IMR-90 (cell line): ENCODE data around the gene IGF1R. TPM values are rescaled to one million over a fixed set of nuclear protein-coding genes. Genes with fewer than 3 reads are reported as not detected.

Experiments used
- ATAC-seq: fragments of 200-7000 bp; cut with Tn5 transposase; 2 replicates; pipeline ENCODE4 v1.9.1; 2020; ENCODE audit warnings: low read depth, mild to moderate bottlenecking, moderate library complexity
- BruUV-seq: library from RNA; stranded (reverse); fragments of 400-500 nt; replicated peaks from 2 replicates; lab custom pipeline; 2021; lab: Mats Ljungman, UMichigan
- CTCF ChIA-PET: fragments of 300-600 bp; formaldehyde crosslinking; extraction: SDS; loops from one replicate; lab custom pipeline; 2021; ENCODE audit warnings: antibody characterized with exemption; lab: Yijun Ruan, JAX
- POLR2A ChIA-PET: fragments of 300-600 bp; sonication (Branson Sonifier 250); formaldehyde crosslinking; loops from one replicate; lab custom pipeline; 2022; ENCODE audit warnings: antibody characterized with exemption; ENCODE audit not compliant: unreplicated experiment; lab: Charles Lee
- DNase-seq: peaks from one replicate; pipeline ENCODE4 v3.0.0; 2013
- H2AFZ ChIP-seq: replicated peaks from 2 replicates; pipeline ENCODE3; 2013; ENCODE audit warnings: low read length, mild to moderate bottlenecking; ENCODE audit not compliant: poor library complexity
- H2AK5ac ChIP-seq: 2 replicates; pipeline ENCODE4 v1.6.1; 2013; ENCODE audit warnings: low read depth, low read length, inconsistent platforms
- H2AK9ac ChIP-seq: replicated peaks from 2 replicates; pipeline ENCODE3; 2013; ENCODE audit warnings: mild to moderate bottlenecking, low read depth, low read length, moderate library complexity; ENCODE audit not compliant: poor library complexity
- H2BK120ac ChIP-seq: 2 replicates; pipeline ENCODE4 v1.6.1; 2013; ENCODE audit warnings: low read depth, low read length, inconsistent platforms
- H2BK15ac ChIP-seq: 3 replicates; pipeline ENCODE4 v1.6.1; 2013; ENCODE audit warnings: low read depth, low read length, inconsistent platforms
- H2BK20ac ChIP-seq: 2 replicates; pipeline ENCODE4 v1.6.1; 2013; ENCODE audit warnings: low read depth, mild to moderate bottlenecking, inconsistent platforms, low read length, moderate library complexity
- H2BK5ac ChIP-seq: 2 replicates; pipeline ENCODE4 v1.6.1; 2013; ENCODE audit warnings: mild to moderate bottlenecking, low read depth, low read length, inconsistent platforms; ENCODE audit not compliant: poor library complexity, severe bottlenecking
- H3K14ac ChIP-seq: replicated peaks from 2 replicates; pipeline ENCODE4 v1.6.1; 2013; ENCODE audit warnings: low read depth, low read length, inconsistent platforms
- H3K18ac ChIP-seq: 2 replicates; pipeline ENCODE4 v1.6.1; 2013; ENCODE audit warnings: low read depth, low read length, control low read depth
- H3K23ac ChIP-seq: 2 replicates; pipeline ENCODE4 v1.6.1; 2013; ENCODE audit warnings: low read depth, low read length, inconsistent platforms
- H3K27ac ChIP-seq: 2 replicates; pipeline ENCODE4 v1.5.1; 2013; ENCODE audit warnings: mild to moderate bottlenecking, control low read depth, low read length; ENCODE audit not compliant: insufficient read depth
- H3K27me3 ChIP-seq: 2 replicates; pipeline ENCODE4 v1.6.1; 2013; ENCODE audit warnings: low read length; ENCODE audit not compliant: control insufficient read depth, insufficient read depth
- H3K36me3 ChIP-seq: 2 replicates; pipeline ENCODE4 v1.6.1; 2013; ENCODE audit warnings: low read length, mixed read lengths; ENCODE audit not compliant: control insufficient read depth, insufficient read depth
- H3K4ac ChIP-seq: 2 replicates; pipeline ENCODE4 v1.6.1; 2013; ENCODE audit warnings: low read depth, low read length, inconsistent platforms
- H3K4me1 ChIP-seq: 2 replicates; pipeline ENCODE4 v1.6.1; 2013; ENCODE audit warnings: low read length, mixed read lengths; ENCODE audit not compliant: control insufficient read depth, insufficient read depth
- H3K4me2 ChIP-seq: 2 replicates; pipeline ENCODE4 v1.6.1; 2013; ENCODE audit warnings: low read depth, mild to moderate bottlenecking, control low read depth, low read length, moderate library complexity
- H3K4me3 ChIP-seq: 2 replicates; pipeline ENCODE4 v1.5.1; 2013; ENCODE audit warnings: low read depth, mild to moderate bottlenecking, control low read depth, low read length, moderate library complexity; ENCODE audit not compliant: insufficient read depth
- H3K56ac ChIP-seq: 2 replicates; pipeline ENCODE4 v1.6.1; 2013; ENCODE audit warnings: low read length, inconsistent platforms; ENCODE audit not compliant: insufficient read depth; ENCODE audit errors: extremely low read depth
- H3K79me1 ChIP-seq, 2 experiments: 2 replicates each; pipeline ENCODE4 v1.6.1; 2013; ENCODE audit warnings: low read length in 2 of 2, inconsistent platforms in 1 of 2, low read depth in 1 of 2
- H3K9ac ChIP-seq: 2 replicates; pipeline ENCODE4 v1.6.1; 2013; ENCODE audit warnings: low read depth, low read length, control low read depth
- H3K9me1 ChIP-seq: 2 replicates; pipeline ENCODE4 v1.6.1; 2013; ENCODE audit warnings: low read length, inconsistent platforms; ENCODE audit not compliant: insufficient read depth
- H3K9me3 ChIP-seq: 2 replicates; pipeline ENCODE4 v1.6.1; 2013; ENCODE audit warnings: low read length; ENCODE audit not compliant: control insufficient read depth, insufficient read depth
- H4K20me1 ChIP-seq: 2 replicates; pipeline ENCODE4 v1.6.1; 2013; ENCODE audit warnings: low read length, inconsistent platforms; ENCODE audit not compliant: insufficient read depth
- H4K5ac ChIP-seq: 2 replicates; pipeline ENCODE4 v1.6.1; 2013; ENCODE audit warnings: mild to moderate bottlenecking, low read depth, low read length, control low read depth
- H4K8ac ChIP-seq, 2 experiments: 2 replicates each; pipeline ENCODE4 v1.6.1; 2013; ENCODE audit warnings: low read depth in 2 of 2, low read length in 2 of 2, control low read depth in 1 of 2, inconsistent platforms in 1 of 2
- H4K91ac ChIP-seq: 2 replicates; pipeline ENCODE4 v1.6.1; 2013; ENCODE audit warnings: low read depth, low read length, inconsistent platforms; ENCODE audit not compliant: insufficient read depth
- BHLHE40 ChIP-seq: fragments of 150-350 bp; IDR thresholded peaks from 2 replicates; pipeline ENCODE4 v1.6.1; 2016; ENCODE audit warnings: mild to moderate bottlenecking, low read depth, low read length
- CEBPB ChIP-seq: IDR thresholded peaks from 2 replicates; pipeline ENCODE4 v1.6.1; 2012; ENCODE audit warnings: low read depth, low read length, improper control_type of control experiment
- CHD1 ChIP-seq: IDR thresholded peaks from 2 replicates; pipeline ENCODE4 v1.6.1; 2012; ENCODE audit warnings: low read depth, low read length, improper control_type of control experiment
- FOS ChIP-seq: fragments of 150-350 bp; IDR thresholded peaks from 2 replicates; pipeline ENCODE4 v1.6.1; 2016; ENCODE audit warnings: low read depth, low read length
- MAFK ChIP-seq: IDR thresholded peaks from 2 replicates; pipeline ENCODE4 v1.6.1; 2012; ENCODE audit warnings: low read depth, low read length, improper control_type of control experiment
- MAZ ChIP-seq: IDR thresholded peaks from 2 replicates; pipeline ENCODE4 v1.6.1; 2012; ENCODE audit warnings: low read depth, mild to moderate bottlenecking, low read length, improper control_type of control experiment, moderate library complexity, borderline replicate concordance
- MXI1 ChIP-seq: IDR thresholded peaks from 2 replicates; pipeline ENCODE4 v1.6.1; 2012; ENCODE audit warnings: low read depth, mild to moderate bottlenecking, low read length, moderate library complexity, borderline replicate concordance
- NFE2L2 ChIP-seq: fragments of 150-350 bp; IDR thresholded peaks from 2 replicates; pipeline ENCODE4 v1.6.1; 2016; ENCODE audit warnings: low read depth, mild to moderate bottlenecking, low read length
- POLR2A ChIP-seq: IDR thresholded peaks from 2 replicates; pipeline ENCODE4 v1.6.1; 2012; ENCODE audit warnings: mild to moderate bottlenecking, low read depth, low read length
- RAD21 ChIP-seq: IDR thresholded peaks from 2 replicates; pipeline ENCODE4 v1.6.1; 2012; ENCODE audit warnings: low read length, improper control_type of control experiment
- RCOR1 ChIP-seq: IDR thresholded peaks from 2 replicates; pipeline ENCODE4 v1.6.1; 2012; ENCODE audit warnings: mild to moderate bottlenecking, low read length, improper control_type of control experiment; ENCODE audit not compliant: insufficient replicate concordance
- RFX5 ChIP-seq: IDR thresholded peaks from 2 replicates; pipeline ENCODE4 v1.8.0; 2012; ENCODE audit warnings: low read depth, mild to moderate bottlenecking, low read length, moderate library complexity
- SMC3 ChIP-seq: fragments of 150-350 bp; IDR thresholded peaks from 2 replicates; pipeline ENCODE4 v1.6.1; 2016; ENCODE audit warnings: low read depth, mild to moderate bottlenecking, antibody characterized with exemption, low read length, moderate library complexity
- WGBS, 2 experiments: methylation state at CpG; one replicate each; pipeline versions ENCODE4 v1.1.5 to v1.1.7; 2013; ENCODE audit warnings: missing lambda C conversion rate in 2 of 2; ENCODE audit not compliant: insufficient read length in 1 of 2; ENCODE audit errors: extremely low coverage in 2 of 2; 5-methylcytosine and 5-hydroxymethylcytosine counted together
- dilution Hi-C: fragments of 300-500 bp; cut with HindIII; formaldehyde crosslinking; loops from one replicate; pipeline ENCODE4 v1.14.3; 2018; ENCODE audit warnings: low sequenced_read_pairs; ENCODE audit not compliant: unreplicated experiment
- in situ Hi-C: fragments of 300-500 bp; cut with MboI; formaldehyde crosslinking; loops from 3 replicates; pipeline ENCODE4 v1.14.3; 2019; ENCODE audit warnings: low sequenced_read_pairs, inconsistent platforms, mixed read lengths
- intact Hi-C: fragments of 100-400 bp; cut with micrococcal nuclease; formaldehyde crosslinking; loops from 2 replicates; pipeline ENCODE4 v1.10.0; 2022
- polyA plus RNA-seq, 3 experiments: library from polyadenylated mRNA; depleted of rRNA; stranded (reverse); fragments of >200 nt; gene quantifications; 2 replicates each; pipeline ENCODE4 v1.2.3, GENCODE V29; 2012; ENCODE audit warnings: low replicate concordance in 1 of 3
- total RNA-seq: library from RNA; depleted of rRNA; stranded (reverse); fragments of >200 nt; gene quantifications from 2 replicates; pipeline ENCODE4 v1.2.3, GENCODE V29; 2012
- TF ChIP-seq, protein P1 (sequence below): fragments of 150-350 bp; IDR thresholded peaks from 2 replicates; pipeline ENCODE4 v1.6.1; 2016; ENCODE audit warnings: low read depth, mild to moderate bottlenecking, low read length, moderate library complexity, borderline replicate concordance
- TF ChIP-seq, protein P2 (sequence below): conservative IDR thresholded peaks from 2 replicates; pipeline ENCODE4 v1.5.1; 2012; ENCODE audit warnings: mild to moderate bottlenecking, low read depth, low read length, improper control_type of control experiment

IGF1R gene
- total and polyA plus RNA-seq, 2 of the 4 experiments (the other 2 are of a cell fraction), result 24.0 to 24.9 TPM

DNA sequence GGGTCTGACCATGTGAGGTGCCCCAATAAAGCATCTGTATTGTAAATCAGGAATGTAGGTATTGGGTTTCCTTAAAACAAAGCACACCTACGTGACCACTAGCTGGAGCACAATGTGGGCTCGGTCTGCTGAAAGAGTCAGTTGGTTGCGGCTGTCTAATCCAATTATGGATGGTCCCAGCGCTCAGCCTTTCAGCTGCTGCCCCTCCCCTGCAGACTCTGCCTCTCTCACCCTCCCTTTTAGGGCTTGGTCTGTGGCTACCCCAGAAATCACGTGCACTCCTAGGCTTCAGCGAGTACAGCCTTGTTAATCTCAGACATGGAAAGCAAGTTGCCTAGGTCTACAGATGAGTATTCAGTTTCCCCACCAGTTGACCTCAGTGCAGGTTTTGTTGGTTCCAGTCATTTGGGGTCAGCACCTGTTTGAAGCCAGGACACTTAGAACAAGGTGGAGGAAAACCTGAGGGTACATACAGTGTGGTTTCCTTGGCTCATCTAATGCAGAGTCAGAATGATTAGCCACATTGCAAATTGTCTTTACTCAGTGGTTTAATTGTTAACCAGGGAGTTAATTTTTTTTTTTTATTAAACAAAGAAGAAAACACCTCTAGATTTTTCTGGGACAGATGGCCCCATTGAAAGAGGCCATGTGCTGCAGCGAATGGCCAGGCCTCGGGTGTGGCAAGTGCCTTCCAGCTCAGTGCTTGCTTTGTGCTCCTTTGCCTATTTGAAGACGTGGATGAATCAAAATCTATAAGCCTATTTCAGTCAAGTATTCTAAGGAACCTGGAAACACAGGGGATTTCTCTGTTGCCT lies 137.7 kb downstream of the IGF1R start:
- no peak for DNase-seq
- no peak overlapping the region for H3K4me3 ChIP-seq
- no peak overlapping the region for H3K9ac ChIP-seq
- dilution Hi-C loops (no loop called here), in situ Hi-C loops (loop anchor here (25.0 kb wide), 1 partner anchor 126 kb away; no protein-coding TSS in a partner anchor), intact Hi-C loops (no loop called here)
- no peak overlapping the region for H2AK9ac ChIP-seq
- H3K36me3 ChIP-seq, result no peaks in the 10 kb centered on the region
- H2BK5ac ChIP-seq, result no peak overlapping the region
- no peak overlapping the region for H3K27ac ChIP-seq
- 80% methylated on average over 2 of the region's 9 CpGs; no CpG with 5 or more reads in 1 of the 2 experiments for WGBS, 2 experiments
- no peak overlapping the region for H3K4ac ChIP-seq
- peaks cover 20% of the 10 kb centered on the region for H3K9me1 ChIP-seq
- ChIA-PET CTCF (no interaction called here), POLR2A (no interaction called here)
- peaks cover 10% of the 10 kb centered on the region for H3K4me1 ChIP-seq
- H4K8ac ChIP-seq, result no peak overlapping the region; a peak in 1 of 4 replicates
- H4K91ac ChIP-seq, result no peak overlapping the region
- no peak overlapping the region for H3K4me2 ChIP-seq
- no peak overlapping the region for H3K18ac ChIP-seq
- H4K5ac ChIP-seq, result no peak overlapping the region
- no peak overlapping the region for H2BK120ac ChIP-seq
- no peak overlapping the region for H2BK20ac ChIP-seq
- no peak overlapping the region; the same call in 1 of the 2 replicates for H2AK5ac ChIP-seq
- no peak overlapping the region for H2AFZ ChIP-seq
- no peak for ATAC-seq
- no TSS peak for BruUV-seq
- H3K9me3 ChIP-seq, result no peaks in the 10 kb centered on the region
- H3K23ac ChIP-seq, result 0 out of 2 replicates have a peak overlapping the region, but pooled peaks have one; percentile 3
- no peak overlapping the region for H3K14ac ChIP-seq
- peaks cover 73% of the 10 kb centered on the region for H4K20me1 ChIP-seq
- no peak overlapping the region for H3K56ac ChIP-seq
- no peak overlapping the region for H2BK15ac ChIP-seq
- H3K27me3 ChIP-seq, result no peaks in the 10 kb centered on the region
- peaks cover 52 to 86% of the 10 kb centered on the region in 2 experiments for H3K79me1 ChIP-seq
- TF ChIP-seq MXI1 (no peak), CEBPB (no peak), BHLHE40 (no peak), SMC3 (no peak), FOS (no peak), MAFK (no peak), POLR2A (no peak), CHD1 (no peak), MAZ (no peak), RCOR1 (no peak), RAD21 (no peak), NFE2L2 (no peak), RFX5 (no peak)
- TF ChIP-seq, protein P1, sequence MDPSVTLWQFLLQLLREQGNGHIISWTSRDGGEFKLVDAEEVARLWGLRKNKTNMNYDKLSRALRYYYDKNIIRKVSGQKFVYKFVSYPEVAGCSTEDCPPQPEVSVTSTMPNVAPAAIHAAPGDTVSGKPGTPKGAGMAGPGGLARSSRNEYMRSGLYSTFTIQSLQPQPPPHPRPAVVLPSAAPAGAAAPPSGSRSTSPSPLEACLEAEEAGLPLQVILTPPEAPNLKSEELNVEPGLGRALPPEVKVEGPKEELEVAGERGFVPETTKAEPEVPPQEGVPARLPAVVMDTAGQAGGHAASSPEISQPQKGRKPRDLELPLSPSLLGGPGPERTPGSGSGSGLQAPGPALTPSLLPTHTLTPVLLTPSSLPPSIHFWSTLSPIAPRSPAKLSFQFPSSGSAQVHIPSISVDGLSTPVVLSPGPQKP, result no peak
- TF ChIP-seq, protein P2, sequence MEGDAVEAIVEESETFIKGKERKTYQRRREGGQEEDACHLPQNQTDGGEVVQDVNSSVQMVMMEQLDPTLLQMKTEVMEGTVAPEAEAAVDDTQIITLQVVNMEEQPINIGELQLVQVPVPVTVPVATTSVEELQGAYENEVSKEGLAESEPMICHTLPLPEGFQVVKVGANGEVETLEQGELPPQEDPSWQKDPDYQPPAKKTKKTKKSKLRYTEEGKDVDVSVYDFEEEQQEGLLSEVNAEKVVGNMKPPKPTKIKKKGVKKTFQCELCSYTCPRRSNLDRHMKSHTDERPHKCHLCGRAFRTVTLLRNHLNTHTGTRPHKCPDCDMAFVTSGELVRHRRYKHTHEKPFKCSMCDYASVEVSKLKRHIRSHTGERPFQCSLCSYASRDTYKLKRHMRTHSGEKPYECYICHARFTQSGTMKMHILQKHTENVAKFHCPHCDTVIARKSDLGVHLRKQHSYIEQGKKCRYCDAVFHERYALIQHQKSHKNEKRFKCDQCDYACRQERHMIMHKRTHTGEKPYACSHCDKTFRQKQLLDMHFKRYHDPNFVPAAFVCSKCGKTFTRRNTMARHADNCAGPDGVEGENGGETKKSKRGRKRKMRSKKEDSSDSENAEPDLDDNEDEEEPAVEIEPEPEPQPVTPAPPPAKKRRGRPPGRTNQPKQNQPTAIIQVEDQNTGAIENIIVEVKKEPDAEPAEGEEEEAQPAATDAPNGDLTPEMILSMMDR, result no peak
